Stimulated activated CD8-positive, alpha-beta memory T cell treated with anti-CD3 and anti-CD28 coated beads, Interleukin-7, amount 100 ng/mL, for 24 hours (primary cell): ENCODE results near the gene EIF3L.
A peak's percentile ranks its signal among the peaks of the same experiment; 100 is the strongest.
"Not testable (repeated sequence)": the region's sequence is repeated elsewhere in the genome, so short reads cannot be mapped to it uniquely, and the experiment has no call there.

Experiments used
- DNase-seq: peaks from one replicate; pipeline ENCODE4 v3.0.0-alpha.2; 2020; ENCODE audit warnings: low read depth

Gene EIF3L

DNA sequence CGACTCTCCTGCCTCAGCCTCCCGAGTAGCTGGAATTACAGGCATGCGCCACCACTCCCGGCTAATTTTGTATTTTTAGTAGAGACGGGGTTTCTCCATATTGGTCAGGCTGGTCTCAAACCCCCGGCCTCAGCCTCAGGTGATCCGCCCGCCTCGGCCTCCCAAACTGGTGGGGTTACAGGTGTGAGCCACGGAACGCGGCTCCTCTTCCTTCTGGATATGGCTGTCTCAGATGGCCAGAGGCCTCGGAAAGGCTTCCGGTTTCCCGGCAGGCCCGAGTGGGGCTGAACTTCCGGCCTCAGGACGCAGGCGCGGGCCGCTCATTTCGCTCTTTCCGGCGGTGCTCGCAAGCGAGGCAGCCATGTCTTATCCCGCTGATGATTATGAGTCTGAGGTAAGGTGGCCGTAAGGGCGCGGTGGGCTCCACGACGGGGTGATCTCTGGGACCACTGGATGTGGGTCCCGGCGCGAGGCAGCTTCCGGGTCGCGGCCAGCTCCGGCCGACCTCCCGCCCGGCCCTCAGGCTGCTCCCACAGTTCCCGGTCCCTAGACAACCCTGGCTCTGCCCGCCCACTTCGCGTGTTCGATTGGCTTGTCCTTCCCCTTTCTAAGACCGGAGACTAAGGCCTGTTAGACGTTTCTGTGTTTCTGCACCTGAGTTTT lies at the start of gene EIF3L:
TSS of gene EIF3L (plus strand) at position 331 of the 663 bp plus-strand sequence. CDS start at position 362, 31 bp downstream.
- DNase-seq, result peak; percentile 78

GRCh38 chr22:37799979-37800378 lies 49.2 kb upstream of the EIF3L start:
- not testable (repeated sequence) for DNase-seq

- no peak for DNase-seq
Observed at GRCh38 chr22:37801946-37802309, 47.3 kb upstream of the EIF3L start.

GRCh38 chr22:37802310-37803194 lies 46.7 kb upstream of the EIF3L start:
- no peak for DNase-seq

GRCh38 chr22:37803195-37803638 lies 46.0 kb upstream of the EIF3L start:
- DNase-seq, result no peak

GRCh38 chr22:37803639-37804351 lies 45.4 kb upstream of the EIF3L start:
- DNase-seq, result no peak

DNA sequence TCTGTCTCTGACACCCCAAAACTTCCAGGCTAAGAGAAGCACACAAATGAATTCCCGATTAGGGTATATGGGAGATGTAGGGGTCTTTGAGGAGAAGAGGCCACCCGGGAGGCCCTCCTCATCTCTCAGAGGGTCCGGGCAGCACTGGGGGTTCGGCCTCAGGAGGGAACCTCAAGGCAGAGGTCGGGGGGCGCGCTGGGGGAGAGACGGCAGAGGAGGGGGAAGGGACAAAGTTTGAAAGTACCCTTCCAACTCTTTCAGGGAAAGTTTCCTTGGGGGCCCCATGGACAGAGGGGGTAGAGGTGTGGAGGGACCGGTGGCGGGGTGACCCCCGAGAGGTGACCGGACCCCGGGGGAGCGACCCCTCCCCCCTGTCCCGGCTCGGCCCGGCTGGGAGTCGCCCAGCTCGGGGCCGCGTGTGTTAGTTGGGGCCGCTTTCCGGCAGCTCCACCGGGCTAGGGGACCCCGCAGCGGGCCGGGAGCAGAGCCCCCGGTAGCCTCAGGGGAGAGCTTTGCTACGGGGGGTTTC lies 44.8 kb upstream of the EIF3L start:
- no peak for DNase-seq

DNA sequence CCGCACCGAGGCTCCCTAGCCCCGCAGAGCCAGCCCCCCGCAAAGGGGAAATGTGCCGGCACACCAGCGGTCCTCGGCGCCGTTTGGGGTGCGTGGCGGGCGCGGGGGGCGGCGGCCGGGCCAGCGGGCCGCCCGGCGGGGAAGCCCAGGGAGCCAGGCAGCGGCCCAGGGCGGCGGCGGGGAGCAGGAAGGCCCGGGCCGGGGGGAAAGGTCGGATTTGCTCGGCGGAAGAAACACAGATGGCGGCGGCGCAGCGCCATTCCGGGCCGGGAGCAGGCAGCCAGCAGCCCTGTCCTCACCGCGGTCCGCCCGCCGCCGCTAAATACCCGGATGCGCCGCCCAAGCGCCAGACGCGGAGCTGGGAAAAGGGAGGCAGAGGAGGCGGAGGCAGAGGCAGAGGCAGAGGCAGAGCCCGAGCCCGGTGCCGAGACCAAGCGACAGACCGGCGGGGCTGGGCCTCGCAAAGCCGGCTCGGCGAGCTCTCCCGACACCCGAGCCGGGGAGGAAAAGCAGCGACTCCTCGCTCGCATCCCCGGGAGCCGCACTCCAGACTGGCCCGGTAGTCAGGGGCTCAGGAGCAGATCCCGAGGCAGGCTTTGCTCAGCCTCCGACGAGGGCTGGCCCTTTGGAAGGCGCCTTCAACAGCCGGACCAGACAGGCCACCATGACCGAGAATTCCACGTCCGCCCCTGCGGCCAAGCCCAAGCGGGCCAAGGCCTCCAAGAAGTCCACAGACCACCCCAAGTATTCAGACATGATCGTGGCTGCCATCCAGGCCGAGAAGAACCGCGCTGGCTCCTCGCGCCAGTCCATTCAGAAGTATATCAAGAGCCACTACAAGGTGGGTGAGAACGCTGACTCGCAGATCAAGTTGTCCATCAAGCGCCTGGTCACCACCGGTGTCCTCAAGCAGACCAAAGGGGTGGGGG lies 44.1 kb upstream of the EIF3L start:
- DNase-seq, result peak; percentile 38

DNA sequence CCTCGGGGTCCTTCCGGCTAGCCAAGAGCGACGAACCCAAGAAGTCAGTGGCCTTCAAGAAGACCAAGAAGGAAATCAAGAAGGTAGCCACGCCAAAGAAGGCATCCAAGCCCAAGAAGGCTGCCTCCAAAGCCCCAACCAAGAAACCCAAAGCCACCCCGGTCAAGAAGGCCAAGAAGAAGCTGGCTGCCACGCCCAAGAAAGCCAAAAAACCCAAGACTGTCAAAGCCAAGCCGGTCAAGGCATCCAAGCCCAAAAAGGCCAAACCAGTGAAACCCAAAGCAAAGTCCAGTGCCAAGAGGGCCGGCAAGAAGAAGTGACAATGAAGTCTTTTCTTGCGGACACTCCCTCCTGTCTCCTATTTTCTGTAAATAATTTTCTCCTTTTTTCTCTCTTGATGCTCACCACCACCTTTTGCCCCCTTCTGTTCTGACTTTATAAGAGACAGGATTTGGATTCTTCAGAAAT lies 43.4 kb upstream of the EIF3L start:
- no peak for DNase-seq

DNA sequence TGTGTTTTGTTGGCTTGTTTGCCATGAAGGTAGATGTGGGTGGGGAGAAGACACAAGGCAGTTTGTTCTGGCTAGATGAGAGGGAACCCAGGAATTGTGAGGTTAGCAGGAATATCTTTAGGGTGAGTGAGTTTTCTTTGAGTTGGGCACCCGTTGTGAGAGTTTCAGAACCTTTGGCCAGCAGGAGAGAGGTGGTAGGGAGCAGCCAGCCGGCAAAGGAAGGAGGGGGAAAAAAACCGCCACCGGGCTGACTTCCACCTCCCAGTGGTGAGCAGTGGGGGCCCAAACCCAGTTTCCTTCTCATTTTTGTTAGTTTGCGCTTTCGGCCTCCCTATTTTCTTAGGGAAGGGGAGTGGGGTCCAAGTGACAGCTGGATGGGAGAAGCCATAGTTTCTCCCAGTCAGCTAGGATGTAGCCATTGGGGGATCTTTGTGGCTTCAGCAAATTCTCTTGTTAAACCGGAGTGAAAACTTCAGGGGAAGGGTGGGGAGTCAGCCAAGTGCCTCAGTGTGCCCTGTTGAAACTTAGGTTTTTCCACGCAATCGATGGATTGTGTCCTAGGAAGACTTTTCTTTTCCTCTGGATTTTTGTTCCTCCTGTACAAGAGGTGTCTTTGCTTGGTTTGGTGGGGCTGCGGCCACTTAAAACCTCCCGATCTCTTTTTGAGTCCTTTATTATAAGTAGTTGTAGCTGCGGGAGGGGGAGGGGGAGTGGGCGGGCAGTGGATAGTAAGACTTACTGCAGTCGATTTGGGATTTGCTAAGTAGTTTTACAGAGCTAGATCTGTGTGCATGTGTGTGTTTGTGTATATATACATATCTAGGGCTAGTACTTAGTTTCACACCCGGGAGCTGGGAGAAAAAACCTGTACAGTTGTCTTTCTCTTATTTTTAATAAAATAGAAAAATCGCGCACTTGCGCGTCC lies 42.5 kb upstream of the EIF3L start:
- no peak for DNase-seq

DNA sequence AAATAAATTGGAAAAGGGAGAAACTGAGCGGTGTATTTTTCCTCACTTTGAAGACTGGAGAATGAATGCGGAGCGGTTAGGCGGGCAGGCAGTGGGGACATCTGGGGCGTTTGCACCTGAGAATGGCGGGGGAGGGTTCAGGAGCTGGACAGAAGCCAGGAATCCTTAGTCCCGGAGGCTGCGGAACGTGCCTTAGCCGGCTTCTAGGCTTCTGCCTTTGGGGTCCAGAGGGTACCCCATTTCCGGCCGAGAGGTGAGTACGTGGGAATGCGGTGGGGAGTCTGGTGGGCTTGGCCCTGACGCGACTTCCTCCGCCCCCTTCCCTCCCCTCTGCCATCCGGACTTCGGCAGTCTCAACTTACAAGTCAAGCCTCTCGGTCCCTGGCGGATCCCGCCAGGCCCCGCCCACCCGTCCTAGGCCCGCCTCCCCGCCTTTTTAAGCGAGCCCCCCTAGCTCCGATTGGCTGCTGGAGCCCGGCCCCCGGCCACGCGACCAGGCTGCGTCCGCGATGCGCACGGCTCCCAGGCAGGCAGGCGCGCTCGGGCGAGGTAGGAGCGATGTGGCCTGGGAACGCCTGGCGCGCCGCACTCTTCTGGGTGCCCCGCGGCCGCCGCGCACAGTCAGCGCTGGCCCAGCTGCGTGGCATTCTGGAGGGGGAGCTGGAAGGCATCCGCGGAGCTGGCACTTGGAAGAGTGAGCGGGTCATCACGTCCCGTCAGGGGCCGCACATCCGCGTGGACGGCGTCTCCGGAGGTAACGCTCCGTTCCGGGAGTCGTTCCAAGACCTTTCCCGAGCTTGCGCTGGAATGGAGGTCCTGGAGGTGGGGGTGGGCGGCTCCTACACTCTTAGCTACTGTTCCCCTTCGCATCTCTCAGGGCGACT lies 41.6 kb upstream of the EIF3L start, which contains the start of gene GCAT:
TSS of gene GCAT (plus strand) at position 525 of the 884 bp plus-strand sequence. CDS start at position 559, 34 bp downstream.
- peak; percentile 83 for DNase-seq

GRCh38 chr22:37808294-37808657 lies 40.9 kb upstream of the EIF3L start:
- no peak for DNase-seq

- no peak for DNase-seq
Observed at GRCh38 chr22:37809672-37810333, 39.4 kb upstream of the EIF3L start.

DNA sequence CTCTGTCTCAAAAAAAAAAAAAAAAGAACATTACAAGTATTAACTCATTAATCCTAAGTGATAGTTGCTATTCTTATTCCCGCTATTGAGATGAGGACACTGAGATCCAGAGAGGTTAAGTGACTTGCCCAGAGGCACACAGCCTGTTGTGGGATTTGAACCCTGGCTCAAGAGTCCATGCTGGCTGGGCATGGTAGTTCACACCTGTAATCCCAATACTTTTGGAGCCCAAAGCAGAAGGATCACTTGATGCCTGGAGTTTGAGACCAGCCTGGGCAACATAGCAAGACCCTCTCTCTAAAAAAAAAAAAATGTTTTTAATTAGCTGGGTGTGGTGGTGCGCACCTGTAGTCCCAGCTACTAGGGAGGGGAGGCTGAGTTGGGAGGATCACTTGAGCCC lies 37.4 kb upstream of the EIF3L start:
- DNase-seq, result no peak

- DNase-seq, result no peak
Observed at GRCh38 chr22:37812869-37813678, 36.1 kb upstream of the EIF3L start.

- DNase-seq, result no peak
Observed at GRCh38 chr22:37815593-37815992, 33.6 kb upstream of the EIF3L start.

- no peak for DNase-seq
Observed at GRCh38 chr22:37816543-37817180, 32.6 kb upstream of the EIF3L start.
